AG10803 (cell line): ENCODE data around the gene SLX1A.
"Not testable (repeated sequence)": the region's sequence is repeated elsewhere in the genome, so short reads cannot be mapped to it uniquely, and the experiment has no call there.

Experiments
- DNase-seq: peaks from one replicate; pipeline ENCODE4 v3.0.0; 2010; ENCODE audit warnings: low read depth
- H3K4me3 ChIP-seq: 2 replicates; pipeline ENCODE4 v1.5.1; 2011; ENCODE audit warnings: mild to moderate bottlenecking, low read length, control low read depth

The SLX1A gene

GRCh38 chr16:30206252-30206651 lies 12.6 kb downstream of the SLX1A start:
- not testable (repeated sequence) for DNase-seq, H3K4me3 ChIP-seq

- not testable (repeated sequence) for H3K4me3 ChIP-seq, DNase-seq
These were observed 13.5 kb downstream of the SLX1A start for GRCh38 chr16:30207063-30207704.

GRCh38 chr16:30209032-30209431 lies 15.4 kb downstream of the SLX1A start:
- H3K4me3 ChIP-seq, DNase-seq: not testable (repeated sequence)

- H3K4me3 ChIP-seq, DNase-seq: not testable (repeated sequence)
These were observed 17.7 kb downstream of the SLX1A start for GRCh38 chr16:30211414-30211813.

GRCh38 chr16:30217082-30217481 lies 23.4 kb downstream of the SLX1A start:
- not testable (repeated sequence) for DNase-seq, H3K4me3 ChIP-seq
